Measurements from ENCODE around the gene ANKRD13B.

The ANKRD13B gene

DNA sequence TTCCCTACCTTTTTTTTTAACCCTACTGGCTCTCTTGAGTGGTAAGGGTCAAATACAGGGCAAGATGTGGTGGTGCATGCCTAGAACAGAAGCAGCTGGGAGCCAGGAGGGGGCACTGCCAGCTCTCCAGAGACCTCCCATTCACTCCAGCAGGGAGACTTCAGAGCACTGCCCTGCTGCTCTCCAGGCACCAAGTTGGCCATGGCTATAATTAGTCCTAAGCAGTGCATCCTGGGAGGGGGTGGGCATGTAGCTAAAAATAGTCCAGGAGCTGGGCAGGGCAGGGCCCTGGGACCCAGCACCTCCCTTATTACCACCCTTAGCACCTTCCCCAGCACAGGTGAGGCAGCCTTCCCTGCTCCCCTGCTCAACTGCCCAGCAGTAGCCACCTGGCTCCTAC, 26.3 kb downstream of the ANKRD13B start:
- Histone ChIP-seq H3K4me1 (ENCODE audit: control insufficient read depth, insufficient read depth, low read length) (peaks cover 24% of the 10 kb centered on the region), H3K36me3 (ENCODE audit: control insufficient read depth, insufficient read depth, low read length) (no peaks in the 10 kb centered on the region), H3K9me3 (ENCODE audit: control insufficient read depth, low read length) (no peaks in the 10 kb centered on the region), H3K27ac (ENCODE audit: insufficient read depth, low read depth, low read length, poor library complexity, severe bottlenecking) (no peak overlapping the region), H3K27me3 (ENCODE audit: control insufficient read depth, insufficient read depth, low read length, poor library complexity, severe bottlenecking) (peaks cover 85% of the 10 kb centered on the region), H3K4me3 (ENCODE audit: insufficient read depth, low read depth, low read length) (no peak overlapping the region)

DNA sequence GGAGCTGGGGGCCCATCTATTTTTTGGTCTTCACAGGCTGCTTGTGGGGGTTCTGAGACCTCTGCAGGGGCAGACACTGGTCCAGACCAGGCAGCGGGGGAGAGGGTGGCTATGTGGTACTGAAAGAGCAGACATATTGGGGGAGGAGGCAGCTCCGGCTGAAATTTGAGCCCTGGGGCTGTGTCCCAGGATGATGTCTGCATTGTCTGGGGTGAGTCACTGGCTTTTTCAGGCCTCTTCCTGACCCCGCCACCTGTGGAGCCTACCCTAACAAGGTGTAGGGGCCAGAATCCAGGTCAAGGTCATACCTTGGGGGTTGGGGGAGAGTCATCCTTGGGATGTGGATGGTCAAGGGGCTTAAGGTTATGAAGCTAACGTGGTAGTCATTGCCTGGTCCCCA, 27.3 kb downstream of the ANKRD13B start:
- no peaks in the 10 kb centered on the region for H3K9me3 ChIP-seq (ENCODE audit: control insufficient read depth, low read length)
- no peak overlapping the region for H3K4me3 ChIP-seq (ENCODE audit: insufficient read depth, low read depth, low read length)
- no peak overlapping the region for H3K27ac ChIP-seq (ENCODE audit: insufficient read depth, low read depth, low read length, poor library complexity, severe bottlenecking)
- H3K36me3 ChIP-seq (ENCODE audit: control insufficient read depth, insufficient read depth, low read length): no peaks in the 10 kb centered on the region
- H3K27me3 ChIP-seq (ENCODE audit: control insufficient read depth, insufficient read depth, low read length, poor library complexity, severe bottlenecking): peaks cover 75% of the 10 kb centered on the region
- peaks cover 16% of the 10 kb centered on the region for H3K4me1 ChIP-seq (ENCODE audit: control insufficient read depth, insufficient read depth, low read length)
- WGBS, 2 experiments: 80 to 86% methylated on average over 4 of the region's 4 CpGs

DNA sequence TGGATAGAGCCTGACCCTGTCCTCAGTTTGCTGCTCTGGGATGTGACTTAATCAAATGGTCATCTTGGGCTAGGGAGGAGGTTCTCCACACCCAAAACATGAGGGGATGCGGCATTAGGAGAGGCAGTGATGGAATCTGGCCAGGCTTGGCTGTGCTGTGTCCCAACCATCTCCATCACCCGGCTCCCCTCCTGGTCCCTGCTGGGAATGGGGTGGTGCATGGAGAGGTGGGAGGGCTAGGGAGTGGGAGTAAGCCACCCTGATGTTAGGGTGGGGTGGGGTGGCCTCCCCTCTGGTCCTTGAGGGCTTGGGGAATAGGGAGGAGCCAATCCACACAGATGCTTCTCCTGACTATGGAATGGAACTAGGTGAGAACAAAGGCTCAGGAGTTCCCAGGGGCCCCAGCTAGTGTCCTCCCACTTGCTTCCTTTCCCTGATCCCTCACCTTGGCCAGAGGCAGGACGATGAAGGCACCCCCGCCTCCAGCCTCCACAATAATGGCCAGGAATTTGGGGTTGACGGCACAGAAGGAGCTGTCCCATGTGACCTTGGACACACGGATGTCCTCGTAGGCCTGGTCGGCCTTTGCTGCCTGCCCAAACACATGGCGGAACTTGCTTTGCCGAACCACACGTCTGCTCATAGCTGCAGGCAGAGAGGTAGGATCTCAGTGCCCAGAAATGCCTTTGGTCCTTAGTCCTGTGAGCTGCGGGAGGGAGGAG, 28.0 kb downstream of the ANKRD13B start:
- peaks cover 69% of the 10 kb centered on the region for H3K27me3 ChIP-seq (ENCODE audit: control insufficient read depth, insufficient read depth, low read length, poor library complexity, severe bottlenecking)

DNA sequence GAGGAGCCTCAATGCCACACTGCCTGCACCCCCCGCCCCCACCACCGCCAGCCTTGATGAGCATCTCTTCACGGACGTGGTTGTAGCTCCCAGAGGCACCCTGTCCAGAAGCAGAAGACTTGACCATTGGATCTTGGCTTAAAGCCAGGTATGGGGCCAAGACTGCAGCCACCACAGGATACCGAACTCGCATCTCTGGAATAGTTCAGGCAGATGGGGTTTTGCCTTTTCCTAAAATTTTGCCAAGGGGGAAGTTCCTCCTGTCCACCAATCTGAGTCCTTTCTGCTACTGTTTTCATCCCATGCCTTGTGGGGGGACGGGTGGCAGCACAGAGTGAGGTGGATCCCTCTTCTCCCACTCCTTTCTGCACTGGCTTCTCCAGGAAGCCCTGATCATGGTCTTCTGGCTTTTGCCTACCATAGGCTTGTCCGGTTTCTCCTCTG, 28.8 kb downstream of the ANKRD13B start:
- H3K4me3 ChIP-seq (ENCODE audit: insufficient read depth, low read depth, low read length): no peak overlapping the region
- H3K4me1 ChIP-seq (ENCODE audit: control insufficient read depth, insufficient read depth, low read length): peaks cover 12% of the 10 kb centered on the region
- peaks cover 60% of the 10 kb centered on the region for H3K27me3 ChIP-seq (ENCODE audit: control insufficient read depth, insufficient read depth, low read length, poor library complexity, severe bottlenecking)
- no peaks in the 10 kb centered on the region for H3K36me3 ChIP-seq (ENCODE audit: control insufficient read depth, insufficient read depth, low read length)
- H3K9me3 ChIP-seq (ENCODE audit: control insufficient read depth, low read length): no peaks in the 10 kb centered on the region
- no peak overlapping the region for H3K27ac ChIP-seq (ENCODE audit: insufficient read depth, low read depth, low read length, poor library complexity, severe bottlenecking)
- 71 to 72% methylated on average over 8 of the region's 8 CpGs for WGBS, 2 experiments

More for the DNA sequence above, 28.0 kb downstream of the ANKRD13B start:
- 94% methylated on average over 12 of the region's 12 CpGs for WGBS, 2 experiments
- Histone ChIP-seq H3K36me3 (ENCODE audit: control insufficient read depth, insufficient read depth, low read length) (no peaks in the 10 kb centered on the region), H3K4me1 (ENCODE audit: control insufficient read depth, insufficient read depth, low read length) (peaks cover 16% of the 10 kb centered on the region), H3K4me3 (ENCODE audit: insufficient read depth, low read depth, low read length) (no peak overlapping the region), H3K9me3 (ENCODE audit: control insufficient read depth, low read length) (no peaks in the 10 kb centered on the region), H3K27ac (ENCODE audit: insufficient read depth, low read depth, low read length, poor library complexity, severe bottlenecking) (no peak overlapping the region)

DNA sequence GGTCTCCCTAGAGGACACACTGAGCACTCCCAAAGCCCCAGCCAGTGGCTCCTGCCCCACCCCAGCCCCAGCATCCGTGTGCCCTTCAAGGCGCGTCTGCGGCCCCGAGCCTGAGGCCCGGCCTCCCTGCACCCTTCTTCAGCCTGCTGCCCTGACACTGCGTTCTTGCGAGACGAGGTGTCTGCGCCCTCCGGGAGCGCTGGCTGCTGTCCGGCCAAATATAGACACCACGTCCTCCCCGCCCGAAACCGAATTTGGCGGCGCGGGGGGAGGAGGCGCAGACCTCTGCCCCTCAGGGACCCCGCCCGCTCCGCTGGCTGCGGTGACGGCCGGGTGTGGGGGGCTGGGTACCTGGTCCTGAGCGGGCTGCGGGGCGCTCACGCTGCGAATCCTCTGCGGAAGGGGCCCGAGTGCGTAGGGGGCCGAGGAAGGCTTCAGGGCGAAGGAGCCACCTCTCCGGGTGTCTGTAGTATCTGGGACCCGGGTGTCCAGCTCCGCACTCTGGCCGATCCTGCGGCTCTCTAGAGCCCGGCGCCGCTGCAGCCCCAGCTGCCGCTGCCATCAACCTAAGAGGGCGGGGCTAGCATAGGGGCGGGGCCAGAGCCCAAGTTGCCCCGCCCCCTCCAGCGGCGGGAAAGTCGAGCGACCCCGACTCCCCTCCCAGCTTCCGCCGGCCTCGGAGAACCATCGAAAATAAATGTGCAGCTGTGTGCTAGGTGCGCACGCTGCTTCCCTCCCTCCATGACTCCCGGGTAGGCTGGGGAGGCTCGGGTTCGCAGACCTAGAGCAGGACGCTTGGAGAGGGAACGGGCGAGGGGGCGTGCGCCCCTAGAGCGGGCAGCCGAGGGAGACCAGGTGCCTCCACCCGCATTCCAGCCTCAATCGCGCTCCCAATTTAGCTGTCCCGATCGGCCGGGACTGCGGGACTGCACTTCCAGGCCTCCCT, 29.7 kb downstream of the ANKRD13B start, which contains the start of gene CORO6:
Gene CORO6, minus strand, starts transcription at position 576 of the 946 bp plus-strand sequence. CDS start 1,491 bp downstream, outside the sequence.
- no peaks in the 10 kb centered on the region for H3K36me3 ChIP-seq (ENCODE audit: control insufficient read depth, insufficient read depth, low read length)
- 1% methylated on average over 77 of the region's 77 CpGs for WGBS, 2 experiments
- peak within 1 kb of the TSS; percentile 58 for H3K4me3 ChIP-seq (ENCODE audit: insufficient read depth, low read depth, low read length)
- H3K9me3 ChIP-seq (ENCODE audit: control insufficient read depth, low read length): no peaks in the 10 kb centered on the region
- H3K4me1 ChIP-seq (ENCODE audit: control insufficient read depth, insufficient read depth, low read length): peaks cover 4% of the 10 kb centered on the region
- H3K27me3 ChIP-seq (ENCODE audit: control insufficient read depth, insufficient read depth, low read length, poor library complexity, severe bottlenecking): peaks cover 52% of the 10 kb centered on the region
- no peak within 1 kb of the TSS for H3K27ac ChIP-seq (ENCODE audit: insufficient read depth, low read depth, low read length, poor library complexity, severe bottlenecking)

DNA sequence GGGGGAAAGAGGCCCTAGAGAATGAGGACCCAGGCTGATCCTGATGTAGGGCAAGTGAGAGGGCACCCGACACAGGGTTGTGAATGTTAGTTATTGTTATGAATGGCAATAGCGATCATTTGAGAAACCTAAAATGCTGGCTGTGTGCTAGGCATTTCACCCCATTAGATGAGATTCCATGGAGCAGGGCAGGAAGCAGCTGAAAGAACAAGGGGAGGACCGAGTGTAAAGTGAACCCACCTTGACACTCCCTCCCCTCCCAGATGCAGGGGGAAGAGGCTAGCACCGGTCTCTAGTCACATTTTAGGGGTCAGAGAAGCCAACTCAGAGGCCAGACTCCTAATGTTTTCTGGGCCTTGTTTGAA, 30.3 kb downstream of the ANKRD13B start:
- Histone ChIP-seq H3K4me1 (ENCODE audit: control insufficient read depth, insufficient read depth, low read length) (peaks cover 3% of the 10 kb centered on the region), H3K36me3 (ENCODE audit: control insufficient read depth, insufficient read depth, low read length) (no peaks in the 10 kb centered on the region), H3K4me3 (ENCODE audit: insufficient read depth, low read depth, low read length) (peak overlapping the region; percentile 58), H3K9me3 (ENCODE audit: control insufficient read depth, low read length) (no peaks in the 10 kb centered on the region), H3K27me3 (ENCODE audit: control insufficient read depth, insufficient read depth, low read length, poor library complexity, severe bottlenecking) (peaks cover 45% of the 10 kb centered on the region), H3K27ac (ENCODE audit: insufficient read depth, low read depth, low read length, poor library complexity, severe bottlenecking) (no peak overlapping the region)
- WGBS, 2 experiments: 26 to 33% methylated on average over 4 of the region's 4 CpGs

DNA sequence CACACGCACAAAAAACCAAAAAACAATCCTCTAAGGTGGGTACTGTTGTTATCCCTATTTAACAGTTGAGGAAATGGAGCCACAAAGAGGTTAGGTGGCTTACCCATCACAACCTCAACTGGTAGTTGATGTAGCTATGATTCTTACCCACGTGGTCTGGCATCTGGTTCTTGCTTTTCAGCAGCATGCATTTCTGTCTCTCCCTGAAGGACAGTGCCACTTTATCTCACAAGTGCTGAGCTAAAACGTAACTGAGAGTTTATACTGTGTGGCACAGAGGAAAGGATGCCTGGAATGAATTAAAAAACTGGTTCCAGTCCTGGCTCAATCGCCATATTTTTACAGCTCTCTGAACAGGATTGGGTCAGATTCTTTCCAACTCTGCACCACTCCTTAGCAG, 31.7 kb downstream of the ANKRD13B start:
- H3K27ac ChIP-seq (ENCODE audit: insufficient read depth, low read depth, low read length, poor library complexity, severe bottlenecking): no peak overlapping the region
- peaks cover 3% of the 10 kb centered on the region for H3K4me1 ChIP-seq (ENCODE audit: control insufficient read depth, insufficient read depth, low read length)
- H3K4me3 ChIP-seq (ENCODE audit: insufficient read depth, low read depth, low read length): no peak overlapping the region
- WGBS, 2 experiments: 89 to 96% methylated on average over 3 to 4 of the region's 4 CpGs
- no peaks in the 10 kb centered on the region for H3K36me3 ChIP-seq (ENCODE audit: control insufficient read depth, insufficient read depth, low read length)
- peaks cover 33% of the 10 kb centered on the region for H3K27me3 ChIP-seq (ENCODE audit: control insufficient read depth, insufficient read depth, low read length, poor library complexity, severe bottlenecking)
- H3K9me3 ChIP-seq (ENCODE audit: control insufficient read depth, low read length): no peaks in the 10 kb centered on the region

DNA sequence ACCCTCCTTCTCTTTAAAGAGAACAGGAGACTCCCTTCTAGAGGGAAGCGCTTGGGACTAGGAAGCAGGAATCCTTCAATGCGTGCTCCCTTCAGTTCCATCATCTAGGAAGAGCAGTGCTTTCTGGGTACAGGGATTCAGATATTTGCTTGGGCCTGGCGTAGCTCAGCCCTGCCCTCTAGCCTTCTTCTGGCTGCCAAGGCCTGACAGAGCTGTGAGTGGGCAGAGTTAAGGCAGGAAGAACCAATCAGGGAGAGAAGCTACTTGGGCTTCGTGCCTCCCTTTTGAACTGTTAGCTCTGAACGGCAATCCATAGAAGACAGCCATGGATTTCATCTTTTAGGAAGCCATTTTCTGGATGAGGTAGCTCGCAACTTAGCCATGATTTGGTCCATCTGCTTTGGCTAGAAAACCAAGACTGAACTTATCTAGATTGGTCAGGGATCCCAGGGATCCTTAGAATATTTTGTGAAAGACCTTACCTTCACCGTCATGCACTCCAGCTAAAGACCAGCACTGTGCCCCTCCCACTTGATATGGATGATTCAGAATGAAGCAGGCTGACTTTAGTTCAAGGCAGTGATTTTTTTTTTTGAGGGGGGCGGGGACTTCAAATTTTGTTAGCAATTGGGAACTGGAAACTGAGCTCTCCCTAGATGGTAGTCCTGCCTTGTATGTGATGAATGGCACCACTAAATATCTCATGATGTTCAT, 32.3 kb downstream of the ANKRD13B start:
- Histone ChIP-seq H3K9me3 (ENCODE audit: control insufficient read depth, low read length) (no peaks in the 10 kb centered on the region), H3K27me3 (ENCODE audit: control insufficient read depth, insufficient read depth, low read length, poor library complexity, severe bottlenecking) (peaks cover 33% of the 10 kb centered on the region), H3K27ac (ENCODE audit: insufficient read depth, low read depth, low read length, poor library complexity, severe bottlenecking) (no peak overlapping the region), H3K4me1 (ENCODE audit: control insufficient read depth, insufficient read depth, low read length) (peaks cover 2% of the 10 kb centered on the region), H3K4me3 (ENCODE audit: insufficient read depth, low read depth, low read length) (no peak overlapping the region), H3K36me3 (ENCODE audit: control insufficient read depth, insufficient read depth, low read length) (no peaks in the 10 kb centered on the region)
- 78 to 81% methylated on average over 8 of the region's 8 CpGs for WGBS, 2 experiments

DNA sequence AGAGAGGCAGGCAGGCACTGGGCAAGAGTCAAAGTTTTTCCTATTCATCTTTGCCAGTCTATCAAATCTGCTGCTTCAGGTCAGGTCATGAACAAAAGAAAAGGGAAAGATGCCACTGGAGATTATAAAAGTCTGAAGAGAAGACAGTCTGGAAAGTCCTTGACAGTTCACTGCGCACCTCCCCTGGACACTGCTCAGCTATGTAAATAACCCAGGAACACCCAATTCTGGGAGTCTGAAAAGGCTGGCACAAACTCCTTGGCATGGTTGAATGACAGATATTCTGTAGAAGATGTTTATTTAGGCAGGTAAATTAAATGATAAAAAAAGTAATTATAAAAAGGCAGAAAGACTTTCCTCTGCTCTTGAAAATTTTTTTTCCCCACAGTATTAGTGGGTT, 35.0 kb downstream of the ANKRD13B start:
- Histone ChIP-seq H3K27me3 (ENCODE audit: control insufficient read depth, insufficient read depth, low read length, poor library complexity, severe bottlenecking) (peaks cover 11% of the 10 kb centered on the region), H3K36me3 (ENCODE audit: control insufficient read depth, insufficient read depth, low read length) (peaks cover 4% of the 10 kb centered on the region), H3K9me3 (ENCODE audit: control insufficient read depth, low read length) (no peaks in the 10 kb centered on the region), H3K27ac (ENCODE audit: insufficient read depth, low read depth, low read length, poor library complexity, severe bottlenecking) (no peak overlapping the region), H3K4me1 (ENCODE audit: control insufficient read depth, insufficient read depth, low read length) (no peaks in the 10 kb centered on the region), H3K4me3 (ENCODE audit: insufficient read depth, low read depth, low read length) (no peak overlapping the region)
- 94 to 100% methylated on average over 1 of the region's 1 CpG for WGBS, 2 experiments

DNA sequence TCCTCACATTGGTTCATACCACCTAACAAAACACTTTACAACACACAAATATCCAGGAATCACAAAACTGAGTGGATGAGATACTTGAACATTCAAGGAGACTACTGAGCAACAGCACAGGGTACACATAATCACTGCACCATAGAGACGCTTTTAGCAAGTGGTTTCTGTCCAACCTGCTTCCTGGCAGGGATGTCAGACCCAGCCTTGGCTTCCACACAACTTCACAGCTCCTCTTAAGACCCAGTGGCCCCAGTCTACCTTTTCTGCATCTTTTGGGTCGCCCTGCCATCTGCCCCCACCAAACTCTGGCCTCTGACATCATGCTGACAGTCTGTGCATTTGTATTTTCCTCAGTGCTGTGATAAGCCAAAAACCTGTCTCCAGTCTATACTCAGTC, 35.7 kb downstream of the ANKRD13B start:
- peaks cover 4% of the 10 kb centered on the region for H3K27me3 ChIP-seq (ENCODE audit: control insufficient read depth, insufficient read depth, low read length, poor library complexity, severe bottlenecking)
- H3K9me3 ChIP-seq (ENCODE audit: control insufficient read depth, low read length): no peaks in the 10 kb centered on the region
- peaks cover 4% of the 10 kb centered on the region for H3K36me3 ChIP-seq (ENCODE audit: control insufficient read depth, insufficient read depth, low read length)
- no peak overlapping the region for H3K27ac ChIP-seq (ENCODE audit: insufficient read depth, low read depth, low read length, poor library complexity, severe bottlenecking)
- peaks cover 4% of the 10 kb centered on the region for H3K4me1 ChIP-seq (ENCODE audit: control insufficient read depth, insufficient read depth, low read length)
- WGBS, 2 experiments: 81 to 87% methylated on average over 2 of the region's 2 CpGs
- H3K4me3 ChIP-seq (ENCODE audit: insufficient read depth, low read depth, low read length): no peak overlapping the region
